Psoas muscle (tissue), 8 donors: ENCODE results near the gene LSM11. TPM values are rescaled to one million over a fixed set of nuclear protein-coding genes. Genes with fewer than 3 reads are reported as not detected.
"Not testable (repeated sequence)": the region's sequence is repeated elsewhere in the genome, so short reads cannot be mapped to it uniquely, and the experiment has no call there.

ENCODE experiments used
- ATAC-seq, 4 donors: fragments of 200-7000 bp; cut with Tn5 transposase; one replicate each; pipeline ENCODE4 v1.9.1; 2020; ENCODE audit warnings: moderate library complexity in 3 of 4, mild to moderate bottlenecking in 2 of 4
- DNase-seq, 2 donors: peaks; one replicate each; pipeline ENCODE4 v3.0.0-alpha.2; 2020
- H3K27ac ChIP-seq: fragments of 200-600 bp; one replicate; pipeline ENCODE4 v1.8.0; 2022
- H3K27me3 ChIP-seq, 3 donors: fragments of 200-600 bp in 1 of 3; one replicate each; pipeline versions ENCODE4 v1.6.1 to v1.8.0; 2013 to 2022; ENCODE audit warnings: low read length in 2 of 3, mild to moderate bottlenecking in 2 of 3, moderate library complexity in 1 of 3; ENCODE audit not compliant: insufficient read depth in 3 of 3
- H3K36me3 ChIP-seq, 2 donors: fragments of 200-600 bp in 1 of 2; one replicate each; pipeline versions ENCODE4 v1.6.1 to v1.8.0; 2013 to 2022; ENCODE audit warnings: low read depth in 1 of 2, mild to moderate bottlenecking in 1 of 2, moderate library complexity in 1 of 2; ENCODE audit not compliant: insufficient read depth in 1 of 2
- H3K4me1 ChIP-seq: fragments of 200-600 bp; one replicate; pipeline ENCODE4 v1.8.0; 2022
- H3K4me3 ChIP-seq: fragments of 200-600 bp; one replicate; pipeline ENCODE4 v1.8.0; 2022; ENCODE audit warnings: mild to moderate bottlenecking
- H3K9me3 ChIP-seq: fragments of 200-600 bp; one replicate; pipeline ENCODE4 v1.8.0; 2022
- CTCF ChIP-seq: fragments of 200-600 bp; IDR thresholded peaks from one replicate; pipeline ENCODE4 v1.8.0; 2022; ENCODE audit warnings: antibody characterized with exemption
- WGBS, 3 donors: extraction: QIAGEN DNeasy Blood & Tissue Kit; methylation state at CpG; one replicate each; pipeline versions ENCODE4 v1.1.6 to v1.1.7; 2013; 5-methylcytosine and 5-hydroxymethylcytosine counted together
- intact Hi-C, 2 donors: fragments of 100-400 bp; cut with DNase I; formaldehyde crosslinking; loops; one replicate each; pipeline versions ENCODE4 v1.11.0 to v1.14.2; 2022
- long read RNA-seq, 2 donors: library from polyadenylated mRNA; unstranded; transcript quantifications; one replicate each; pipeline ENCODE4 v2.0.0, GENCODE V29; 2021
- polyA plus RNA-seq, 3 donors: library from polyadenylated mRNA; stranded (reverse); fragments of 200-250 nt; gene quantifications; one replicate each; pipeline ENCODE4 v1.2.3, GENCODE V29; 2013
- total RNA-seq, 4 donors: library from RNA; stranded (reverse); fragmentation: NEBNext Ultra II Directional in 2 of 4; extraction: Animal tissue kit (Norgen Biotek cat#: 25700) in 2 of 4; gene quantifications; one replicate each; pipeline versions ENCODE4 v1.2.1 to v1.2.4, GENCODE V29; 2021 to 2023
- donor health status: healthy with polysubstance abuse.
- donor health status: DM: no; HTN: no; CAD: no; lungs with moderate emphysema.
- donor health status: Bipolar disorder and iron deficiency.
- donor health status: healthy.
- donor health status: DM: yes; HTN: yes; CAD: no.
- donor health status: DM: no; HTN: no; CAD: no.
- donor health status: DM: no; HTN: no; CAD: no.
- donor health status: DM: yes; HTN: yes; CAD: no.

Gene LSM11
- 1 to 10 TPM; 1.0 to 1.9 (median 1.8) TPM for total RNA-seq
- 1 to 10 TPM; 1.2 to 2.2 (median 2.2) TPM for polyA plus RNA-seq
- long read RNA-seq, donor 1, full-length matches to known transcripts: 2 of 2 reads
- long read RNA-seq, donor 1, partial matches to known transcripts: 0 of 2 reads
- long read RNA-seq, donor 1, other reads (novel, unspliced or antisense): 0 of 2 reads
- long read RNA-seq, donor 2: 0 reads

- intact Hi-C loops: loop anchor here in 1 of 2 donors (2.0 to 10.0 kb wide), 3 partner anchors 309 to 599 kb away; partner anchors contain the start of gene MED7
- 0 to 1% (median 0%) methylated on average over 72 to 79 of the region's 79 CpGs for WGBS, 3 donors
- Histone ChIP-seq H3K4me1 (peaks cover 17% of the 10 kb centered on the region), H3K27ac (no peak within 1 kb of the TSS), H3K27me3 (no peaks in the 10 kb centered on the region), H3K4me3 (peak within 1 kb of the TSS; percentile 88), H3K36me3 (peaks cover 0 to 6% of the 10 kb centered on the region in 2 donors), H3K9me3 (no peaks in the 10 kb centered on the region)
- peak; percentile 99 for TF ChIP-seq CTCF
- ATAC-seq (peak; percentile 98 to 99 (median 99)), DNase-seq (peak; percentile 89 to 92)
Measured at GRCh38 chr5:157743163-157744050, at the start of gene LSM11. LSM11 (plus strand) TSS chr5:157743712; CDS start chr5:157743751, 39 bp downstream.

- H3K4me1 ChIP-seq, intact Hi-C loops, H3K36me3 ChIP-seq, ATAC-seq, H3K9me3 ChIP-seq, H3K27me3 ChIP-seq, H3K4me3 ChIP-seq, DNase-seq, H3K27ac ChIP-seq: not testable (repeated sequence)
- 87 to 92% (median 89%) methylated on average over 20 to 25 of the region's 25 CpGs for WGBS, 3 donors
Measured at GRCh38 chr5:157693816-157694215, 49.7 kb upstream of the LSM11 start.

GRCh38 chr5:157696154-157696553 lies 47.4 kb upstream of the LSM11 start:
- H3K27ac ChIP-seq, H3K4me1 ChIP-seq, H3K36me3 ChIP-seq, intact Hi-C loops, DNase-seq, ATAC-seq, H3K27me3 ChIP-seq, H3K4me3 ChIP-seq: not testable (repeated sequence)
- 96 to 99% (median 97%) methylated on average over 3 of the region's 3 CpGs for WGBS, 3 donors
- peaks cover 12% of the 10 kb centered on the region for H3K9me3 ChIP-seq

GRCh38 chr5:157698674-157699073 lies 44.8 kb upstream of the LSM11 start:
- ATAC-seq, H3K36me3 ChIP-seq, DNase-seq, H3K27me3 ChIP-seq, H3K27ac ChIP-seq, H3K4me1 ChIP-seq, H3K4me3 ChIP-seq, intact Hi-C loops: not testable (repeated sequence)
- 69 to 96% (median 83%) methylated on average over 4 of the region's 4 CpGs for WGBS, 3 donors
- H3K9me3 ChIP-seq: peaks cover 16% of the 10 kb centered on the region

GRCh38 chr5:157703736-157704135 lies 39.8 kb upstream of the LSM11 start:
- Histone ChIP-seq H3K4me1 (no peaks in the 10 kb centered on the region), H3K4me3 (no peak overlapping the region), H3K9me3 (peaks cover 8% of the 10 kb centered on the region), H3K36me3 (no peaks in the 10 kb centered on the region), H3K27me3 (no peaks in the 10 kb centered on the region), H3K27ac (no peak overlapping the region)
- intact Hi-C loops: no loop called here
- DNase-seq (no peak), ATAC-seq (no peak)
- 78 to 93% (median 87%) methylated on average over 3 of the region's 3 CpGs for WGBS, 3 donors
- TF ChIP-seq CTCF: no peak

- ATAC-seq (no peak), DNase-seq (no peak)
- Histone ChIP-seq H3K9me3 (no peaks in the 10 kb centered on the region), H3K4me3 (no peak overlapping the region), H3K27ac (no peak overlapping the region), H3K36me3 (no peaks in the 10 kb centered on the region), H3K4me1 (no peaks in the 10 kb centered on the region), H3K27me3 (no peaks in the 10 kb centered on the region)
- TF ChIP-seq CTCF: no peak
- 66 to 71% (median 67%) methylated on average over 1 of the region's 1 CpG for WGBS, 3 donors
- intact Hi-C loops: no loop called here
Measured at GRCh38 chr5:157708866-157709265, 34.6 kb upstream of the LSM11 start.
